Measurements from ENCODE around the gene PGLYRP4.

Gene PGLYRP4

GRCh38 chr1:153348511-153349362 lies at the start of gene PGLYRP4:
TSS of gene PGLYRP4 (minus strand) at chr1:153348841. CDS start at chr1:153347932, 909 bp downstream.
- no peak within 1 kb of the TSS for H3K4me3 ChIP-seq (ENCODE audit: low read depth, low read length)
- no peak for TF ChIP-seq CTCF (IDR thresholded peaks at IDR 0.05; ENCODE audit: low read depth, low read length, missing control alignments)
- no peak for DNase-seq (ENCODE audit: low read depth)

- DNase-seq (ENCODE audit: low read depth), result no peak
These were observed 49.4 kb upstream of the PGLYRP4 start for GRCh38 chr1:153397924-153398651.

GRCh38 chr1:153397051-153397923 lies 48.6 kb upstream of the PGLYRP4 start:
- TF ChIP-seq CTCF (IDR thresholded peaks at IDR 0.05; ENCODE audit: low read depth, low read length, missing control alignments), result no peak

More at GRCh38 chr1:153397924-153398651, 49.4 kb upstream of the PGLYRP4 start:
- no peak overlapping the region for H3K4me3 ChIP-seq (ENCODE audit: low read depth, low read length)
- no peak for TF ChIP-seq CTCF (IDR thresholded peaks at IDR 0.05; ENCODE audit: low read depth, low read length, missing control alignments)

GRCh38 chr1:153396461-153396860 lies 47.8 kb upstream of the PGLYRP4 start:
- DNase-seq (ENCODE audit: low read depth), result no peak
- TF ChIP-seq CTCF (IDR thresholded peaks at IDR 0.05; ENCODE audit: low read depth, low read length, missing control alignments), result no peak

More at GRCh38 chr1:153397051-153397923, 48.6 kb upstream of the PGLYRP4 start:
- no peak for DNase-seq (ENCODE audit: low read depth)
- no peak overlapping the region for H3K4me3 ChIP-seq (ENCODE audit: low read depth, low read length)

GRCh38 chr1:153395776-153396175 lies 47.1 kb upstream of the PGLYRP4 start:
- no peak for DNase-seq (ENCODE audit: low read depth)
- no peak overlapping the region for H3K4me3 ChIP-seq (ENCODE audit: low read depth, low read length)
- no peak for TF ChIP-seq CTCF (IDR thresholded peaks at IDR 0.05; ENCODE audit: low read depth, low read length, missing control alignments)

More at GRCh38 chr1:153396461-153396860, 47.8 kb upstream of the PGLYRP4 start:
- no peak overlapping the region for H3K4me3 ChIP-seq (ENCODE audit: low read depth, low read length)

- no peak for TF ChIP-seq CTCF (IDR thresholded peaks at IDR 0.05; ENCODE audit: low read depth, low read length, missing control alignments)
- no peak for DNase-seq (ENCODE audit: low read depth)
- H3K4me3 ChIP-seq (ENCODE audit: low read depth, low read length), result no peak overlapping the region
These were observed 46.6 kb upstream of the PGLYRP4 start for GRCh38 chr1:153395136-153395685.
